ENCODE measurements around the gene SALL4. TPM values are rescaled to one million over a fixed set of nuclear protein-coding genes. Genes with fewer than 3 reads are reported as not detected.

Gene SALL4
- total RNA-seq (2022; extraction: Qiagen RNA extraction; ENCODE audit: low read depth) = 1.3 to 2.3 TPM (median 1.8 TPM) in 5 replicates

GRCh38 chr20:51802170-51802751, at the start of gene SALL4:
Gene SALL4, minus strand, starts transcription at chr20:51802521. Its CDS starts 113 bp downstream, at chr20:51802408.

DNA sequence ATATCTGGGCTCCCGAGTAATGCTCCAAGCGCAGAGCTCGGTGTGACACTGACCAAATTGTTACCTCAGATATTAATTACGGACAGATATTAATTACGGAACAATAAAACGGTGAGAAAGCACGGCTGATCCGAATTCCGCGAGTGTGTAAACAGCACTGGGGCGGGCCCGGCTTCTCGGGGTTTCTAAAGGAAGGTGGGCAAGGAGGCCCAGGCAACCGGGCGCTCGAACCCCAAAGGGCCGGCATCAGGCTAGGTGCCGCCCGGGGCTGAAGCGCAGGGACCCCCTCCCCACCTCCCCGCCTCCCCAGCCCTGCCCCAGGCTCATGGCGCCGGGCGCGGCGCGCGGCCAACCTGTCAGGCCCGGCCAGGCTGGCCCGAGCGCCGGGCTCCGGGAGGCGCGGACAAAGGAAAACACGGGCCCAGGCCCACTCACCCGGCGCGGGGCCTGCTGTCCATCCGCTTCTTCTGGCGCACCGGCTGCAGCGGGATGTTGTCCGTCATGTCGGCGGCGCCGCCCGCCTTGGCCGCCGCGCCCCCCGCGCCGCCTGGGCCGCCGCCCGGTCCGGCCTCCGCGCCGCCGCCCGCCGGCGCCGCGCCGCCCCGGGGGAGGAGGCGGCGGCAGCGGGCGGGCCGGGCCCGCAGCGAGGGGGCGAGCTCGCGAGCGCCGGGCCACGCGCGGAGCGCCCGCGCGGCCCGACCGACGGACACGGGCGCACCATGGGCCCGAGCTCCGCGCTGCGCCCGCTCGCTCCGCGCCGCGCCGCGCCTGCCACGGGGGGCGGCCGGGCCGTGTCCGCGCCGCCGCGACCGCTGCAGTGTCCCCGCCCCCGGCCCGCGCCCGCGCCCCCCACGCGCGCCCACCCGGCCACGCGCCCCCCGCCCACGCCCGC, 34.2 kb downstream of the SALL4 start, which contains the start of gene ATP9A:
TSS of gene ATP9A (minus strand) at position 524 of the 892 bp plus-strand sequence. CDS start at position 503, 21 bp downstream.

Other genes starting within 250 kb of the SALL4 start
- 10.7 to 16.2 TPM (median 13.6 TPM) in 5 replicates for gene ATP9A, start 34.1 kb downstream of the SALL4 start, total RNA-seq (2022; extraction: Qiagen RNA extraction; ENCODE audit: low read depth)